ENCODE measurements around the gene AREL1.

The AREL1 gene

GRCh38 chr14:74630881-74631690 is 81.8 kb downstream of the AREL1 start:
- no peak for DNase-seq

DNA sequence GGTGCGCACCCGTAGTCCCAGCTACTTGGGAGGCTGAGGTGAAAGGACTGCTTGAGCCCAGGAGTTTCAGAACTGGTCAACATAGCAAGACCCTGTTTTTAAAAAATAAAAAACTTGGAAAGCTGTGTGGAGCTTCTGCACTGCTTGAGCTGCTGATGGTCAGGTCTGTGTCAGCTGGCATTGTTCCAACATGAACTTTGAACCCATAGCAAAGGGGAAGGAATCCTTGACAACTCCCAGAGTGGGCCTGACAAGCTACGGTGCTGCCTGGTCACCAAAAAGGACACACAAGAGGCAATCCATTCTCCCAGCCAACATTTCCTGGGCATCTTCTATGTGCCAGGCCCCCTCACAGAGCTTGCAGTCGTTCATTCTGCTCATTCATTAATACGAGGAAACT is 84.5 kb downstream of the AREL1 start:
- DNase-seq: no peak

- DNase-seq: no peak
Measured at GRCh38 chr14:74627076-74627475, 85.8 kb downstream of the AREL1 start.

- no peak for DNase-seq
Measured at GRCh38 chr14:74622257-74622656, 90.6 kb downstream of the AREL1 start.

DNA sequence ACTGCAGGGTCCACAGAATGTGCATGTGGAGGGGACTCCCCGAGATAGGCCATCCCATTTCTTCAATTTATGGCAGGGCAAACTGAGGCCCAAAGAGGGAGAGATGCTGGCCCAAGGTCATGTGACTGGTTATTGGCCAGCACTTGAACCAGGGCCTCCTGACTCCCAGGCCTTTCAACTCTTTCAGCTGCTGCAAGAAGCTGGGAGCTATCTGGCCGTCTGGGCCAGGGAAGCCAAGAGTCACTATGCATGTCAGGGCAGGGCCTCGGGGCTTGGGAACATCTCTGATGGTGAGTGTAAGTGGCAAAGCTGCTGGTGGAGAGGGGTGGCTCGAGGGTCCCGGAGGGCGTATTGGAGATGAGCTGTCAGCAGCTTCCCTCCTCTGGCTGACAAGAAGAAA is 91.3 kb downstream of the AREL1 start:
- DNase-seq: no peak

DNA sequence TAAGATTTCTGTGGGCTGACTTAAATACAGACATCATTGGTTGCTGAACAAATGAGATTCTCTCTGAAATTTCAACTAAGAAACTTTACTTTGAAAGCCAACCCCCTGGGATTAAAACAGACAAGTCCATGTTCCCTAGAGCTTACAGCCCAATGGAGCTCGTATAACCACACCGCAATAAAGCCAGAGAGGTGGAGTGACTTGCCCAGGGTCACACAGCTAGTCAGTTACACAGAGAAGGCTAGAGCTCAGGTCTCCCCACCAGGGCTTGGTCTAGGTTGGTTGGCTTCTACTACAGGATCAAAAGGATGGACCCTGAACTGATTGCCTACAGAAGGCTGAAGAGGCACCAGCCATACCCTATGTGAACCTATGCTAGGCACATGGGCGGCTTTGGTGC is 92.0 kb downstream of the AREL1 start:
- no peak for DNase-seq

GRCh38 chr14:74620497-74620921 is 92.4 kb downstream of the AREL1 start:
- DNase-seq: no peak

- no peak for DNase-seq
Measured at GRCh38 chr14:74619672-74620131, 93.2 kb downstream of the AREL1 start.

- peak; percentile 10 for DNase-seq
Measured at GRCh38 chr14:74618078-74618952, 94.6 kb downstream of the AREL1 start.

DNA sequence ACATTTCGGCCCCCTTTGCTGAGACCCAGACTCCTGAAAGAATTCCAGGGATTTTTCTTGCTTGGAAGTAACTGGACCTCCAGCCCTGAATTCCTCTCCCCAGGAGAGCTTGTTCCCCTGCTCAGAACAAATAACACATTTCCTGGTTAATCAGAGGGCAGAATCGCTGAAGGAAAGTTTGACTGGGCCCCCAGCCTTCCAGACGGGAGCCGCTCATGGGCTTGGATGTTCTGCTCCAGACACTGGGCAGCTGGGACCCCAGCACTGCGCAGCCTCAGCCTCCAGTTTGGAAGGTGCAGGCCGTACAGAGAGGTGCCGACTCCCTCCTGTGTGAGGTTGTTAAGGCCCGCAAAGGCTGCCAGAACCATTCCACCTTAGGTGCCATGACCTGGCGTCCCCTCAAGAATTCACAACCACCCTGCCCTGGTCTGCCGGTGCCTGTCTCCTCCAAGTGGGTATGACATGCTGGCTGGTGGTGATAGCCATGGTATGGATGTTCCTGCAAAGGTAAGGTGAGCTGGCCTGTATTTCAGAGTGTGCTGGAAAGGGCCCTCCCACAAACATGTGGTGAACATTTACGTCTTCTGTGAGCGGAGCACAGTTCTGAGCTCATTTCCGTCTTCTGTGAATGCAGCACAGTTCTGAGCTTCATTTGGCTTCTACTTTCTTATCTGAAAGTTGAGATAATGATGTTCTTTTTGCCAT is 95.7 kb downstream of the AREL1 start:
- DNase-seq: no peak

DNA sequence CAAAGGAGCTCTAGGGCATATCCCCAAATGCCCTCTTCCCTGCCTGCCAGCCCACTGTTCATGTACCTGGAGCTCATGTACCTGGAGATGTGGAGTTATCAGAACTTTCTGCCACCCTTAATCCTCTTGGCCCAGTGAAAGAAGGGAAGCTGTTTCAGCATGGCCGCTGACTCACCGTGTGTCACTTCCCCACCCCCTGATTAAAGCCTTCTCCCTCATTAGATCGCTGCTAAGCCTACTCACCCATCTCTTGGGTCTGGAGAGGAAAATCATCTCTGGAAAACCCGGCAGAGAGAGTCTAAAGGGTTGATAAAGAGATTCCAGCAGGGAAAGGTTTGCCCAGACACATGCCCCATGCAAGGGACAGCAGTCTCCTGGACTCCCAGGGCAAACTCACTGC is 96.4 kb downstream of the AREL1 start:
- DNase-seq: no peak

GRCh38 chr14:74615735-74616134 is 97.1 kb downstream of the AREL1 start:
- no peak for DNase-seq

- DNase-seq: peak; percentile 26
Measured at GRCh38 chr14:74614508-74615495, 98.1 kb downstream of the AREL1 start.

- no peak for DNase-seq
Measured at GRCh38 chr14:74613211-74613914, 99.5 kb downstream of the AREL1 start.

DNA sequence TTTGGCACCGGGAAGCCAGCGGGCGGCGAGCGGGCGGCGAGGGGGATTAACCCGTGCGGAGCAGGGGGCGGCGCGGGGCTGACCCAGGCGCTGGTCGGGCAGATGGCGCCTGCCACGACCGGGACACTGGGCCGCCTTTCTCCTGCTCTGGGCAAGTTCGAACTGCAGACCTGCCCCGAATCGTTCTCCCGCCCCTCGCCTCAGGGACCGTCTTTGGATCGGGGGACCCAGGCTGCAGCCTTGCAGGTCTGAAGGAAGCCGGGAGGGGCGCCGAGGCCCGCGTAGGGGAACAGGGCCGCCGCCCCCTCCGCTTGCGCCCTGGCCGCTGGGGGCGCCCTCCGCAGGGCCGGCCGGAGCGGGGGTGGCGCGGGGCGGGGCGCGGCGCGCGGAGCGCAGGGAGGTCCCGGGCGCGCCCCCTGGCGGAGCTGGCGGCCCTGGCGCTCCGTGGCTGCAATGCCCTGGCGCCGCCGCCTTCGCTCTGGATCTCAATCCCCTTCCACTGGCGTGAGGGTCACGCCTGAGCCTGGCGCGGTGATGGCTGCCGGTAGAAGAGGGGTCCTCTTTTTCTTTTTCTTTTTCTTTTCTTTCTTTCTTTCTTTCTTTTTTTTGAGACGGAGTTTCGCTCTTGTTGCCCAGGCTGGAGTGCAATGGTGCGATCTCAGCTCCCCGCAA is 100.4 kb downstream of the AREL1 start:
- DNase-seq: peak; percentile 42

- peak; percentile 22 for DNase-seq
Measured at GRCh38 chr14:74611650-74612349, 101.1 kb downstream of the AREL1 start, which contains the start of gene LTBP2. Gene LTBP2 (minus strand): TSS chr14:74612237. CDS start chr14:74611944, 293 bp downstream.

Measured in DMS79 (cell line).